Stimulated activated CD8-positive, alpha-beta memory T cell treated with anti-CD3 and anti-CD28 coated beads, Interleukin-2, amount 100 ng/mL, for 1 hour (primary cell): ENCODE results near the gene FBXO17.
"Not testable (repeated sequence)": the region's sequence is repeated elsewhere in the genome, so short reads cannot be mapped to it uniquely, and the experiment has no call there.

Experiments used
- DNase-seq, 2 donors: peaks; one replicate each; pipeline ENCODE4 v3.0.0-alpha.2; 2020; ENCODE audit warnings: low read depth in 2 of 2

The FBXO17 gene

GRCh38 chr19:38975214-38975860 is at the start of gene FBXO17:
TSS of gene FBXO17 (minus strand) at chr19:38975742. CDS start at chr19:38950319, 25,423 bp downstream.
- DNase-seq: no peak

DNA sequence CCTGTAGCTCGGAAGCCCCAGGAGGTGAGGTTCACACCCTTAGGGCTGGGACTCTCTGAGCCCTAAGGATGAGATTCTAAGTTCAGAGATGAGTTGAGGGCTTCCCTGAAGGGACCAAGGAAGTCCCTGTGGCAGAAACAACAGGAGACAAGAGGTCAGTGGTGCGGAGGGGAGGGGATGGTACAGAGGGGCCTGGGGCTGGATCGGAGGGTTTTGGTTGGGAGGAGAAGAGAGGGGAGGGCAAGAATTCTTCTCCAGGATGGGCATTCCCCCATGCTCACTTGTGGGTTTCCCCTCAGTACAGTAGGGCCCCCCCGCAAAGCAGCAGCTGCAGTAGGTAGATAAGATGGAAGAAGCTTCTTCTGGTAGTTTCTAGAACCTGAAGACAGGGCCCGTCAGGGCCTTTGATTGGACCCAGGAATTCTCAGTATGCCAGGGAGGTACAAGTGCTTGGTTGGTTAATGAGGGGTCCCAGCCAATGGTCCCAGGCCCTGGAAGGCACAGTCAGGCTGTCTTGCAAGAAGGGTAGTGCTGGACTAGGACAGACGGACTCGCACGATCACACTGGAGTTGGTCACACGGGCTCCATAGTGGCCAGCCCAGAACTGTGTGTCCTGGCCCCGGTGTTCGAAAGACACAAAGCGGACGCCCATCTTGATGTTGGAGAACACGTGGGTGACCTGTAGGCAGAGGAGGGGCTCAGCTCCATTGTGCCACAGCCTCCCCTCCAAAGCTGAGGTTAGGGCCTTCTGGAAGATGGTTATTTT is 49.5 kb upstream of the FBXO17 start:
- no peak for DNase-seq

DNA sequence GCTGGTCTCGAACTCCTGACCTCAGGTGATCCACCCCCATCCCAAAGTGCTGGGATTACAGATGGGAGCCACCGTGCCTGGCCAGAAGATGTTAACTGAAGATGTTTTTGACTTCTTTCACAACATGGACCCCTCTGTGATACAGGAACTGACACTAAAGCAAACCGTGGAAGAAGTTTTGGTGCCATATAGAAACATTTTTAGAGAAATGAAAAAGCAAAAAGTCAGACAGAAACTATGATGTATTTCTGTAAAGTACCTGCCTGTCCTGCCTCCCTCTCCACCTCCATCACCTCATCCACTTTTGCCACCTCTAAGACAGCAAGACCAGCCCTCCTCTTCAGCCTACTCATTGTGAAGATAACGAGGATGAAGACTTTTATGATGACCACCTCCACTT is 45.5 kb upstream of the FBXO17 start:
- DNase-seq: no peak

DNA sequence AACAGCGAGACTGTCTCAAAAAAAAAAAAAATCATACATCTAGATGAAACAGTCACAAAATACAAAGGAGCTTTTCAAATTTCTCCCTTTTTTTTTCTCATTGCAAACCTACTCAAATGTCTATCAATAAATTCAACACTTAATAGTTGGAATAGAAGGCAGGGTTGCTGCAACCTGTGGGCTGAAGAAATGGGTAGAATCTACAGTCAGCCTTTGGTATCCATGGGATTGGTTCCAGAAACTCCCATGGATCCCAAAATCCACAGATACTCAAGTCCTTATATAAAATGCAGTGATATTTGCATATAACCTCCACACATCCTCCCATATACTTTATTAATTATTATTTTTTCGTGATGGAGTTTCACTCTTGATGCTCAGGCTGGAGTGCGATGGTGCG is 42.1 kb upstream of the FBXO17 start:
- no peak for DNase-seq

DNA sequence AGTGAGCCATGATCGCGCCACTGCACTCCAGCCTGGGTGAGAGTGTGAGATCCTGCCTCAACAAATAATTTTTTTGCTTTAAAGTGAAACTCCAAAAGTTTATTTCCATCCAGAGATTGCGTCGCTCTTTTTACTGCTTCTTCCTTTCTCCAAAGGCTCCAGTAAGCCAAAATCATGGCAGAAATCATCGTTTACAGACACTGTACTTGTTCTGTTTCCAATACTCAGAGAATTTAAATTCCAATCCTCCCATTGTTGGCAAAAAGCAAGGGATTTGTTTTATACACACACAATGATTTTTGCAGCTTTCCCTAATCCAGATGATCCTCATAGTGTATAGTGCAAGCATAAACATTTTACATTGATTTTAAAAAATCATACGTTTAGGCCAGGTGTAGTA is 41.5 kb upstream of the FBXO17 start:
- no peak for DNase-seq

DNA sequence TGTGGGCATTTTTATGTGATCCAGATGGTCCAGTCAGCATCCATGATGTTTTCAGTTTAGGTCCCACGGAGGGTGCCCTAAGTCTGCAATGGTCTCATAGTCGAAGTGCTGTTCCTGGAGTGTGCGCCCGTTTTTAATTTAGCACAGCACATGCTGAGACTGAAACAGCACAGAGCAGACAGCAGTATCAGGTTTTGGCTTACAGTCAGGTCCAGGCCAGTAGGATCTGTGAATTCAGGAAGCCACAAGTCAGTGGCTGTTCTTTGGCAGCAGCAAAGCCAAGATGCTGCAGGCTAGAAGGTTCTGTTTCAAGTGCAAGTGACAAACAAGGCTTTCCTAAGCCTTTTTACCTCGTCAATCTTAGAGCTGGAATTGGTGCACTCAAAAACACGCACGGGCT is 38.5 kb upstream of the FBXO17 start:
- no peak for DNase-seq

- DNase-seq: no peak
Observed at GRCh38 chr19:39009001-39009400, 33.5 kb upstream of the FBXO17 start.

DNA sequence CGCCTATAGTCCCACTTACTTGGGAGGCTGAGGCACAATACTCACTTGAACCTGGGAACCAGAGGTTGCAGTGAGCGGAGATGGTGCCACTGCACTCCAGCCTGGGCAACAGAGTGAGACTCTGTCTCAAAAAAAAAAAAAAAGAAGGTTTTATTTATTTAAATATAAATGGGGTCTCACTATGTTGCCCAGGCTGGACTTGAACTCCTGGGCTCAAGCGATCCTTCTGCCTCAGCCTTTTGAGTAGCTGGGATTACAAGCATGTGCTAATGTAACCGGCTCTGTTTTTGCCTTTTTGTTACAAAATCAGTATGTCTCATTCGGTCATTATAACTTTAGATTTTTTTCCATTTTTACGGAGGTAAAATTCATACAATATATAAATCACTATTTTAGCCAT is 32.6 kb upstream of the FBXO17 start:
- no peak for DNase-seq

- DNase-seq: no peak
Observed at GRCh38 chr19:39007096-39007495, 31.6 kb upstream of the FBXO17 start.

- DNase-seq: no peak
Observed at GRCh38 chr19:39004403-39004802, 28.9 kb upstream of the FBXO17 start.

- DNase-seq: no peak
Observed at GRCh38 chr19:39003796-39004195, 28.3 kb upstream of the FBXO17 start.

DNA sequence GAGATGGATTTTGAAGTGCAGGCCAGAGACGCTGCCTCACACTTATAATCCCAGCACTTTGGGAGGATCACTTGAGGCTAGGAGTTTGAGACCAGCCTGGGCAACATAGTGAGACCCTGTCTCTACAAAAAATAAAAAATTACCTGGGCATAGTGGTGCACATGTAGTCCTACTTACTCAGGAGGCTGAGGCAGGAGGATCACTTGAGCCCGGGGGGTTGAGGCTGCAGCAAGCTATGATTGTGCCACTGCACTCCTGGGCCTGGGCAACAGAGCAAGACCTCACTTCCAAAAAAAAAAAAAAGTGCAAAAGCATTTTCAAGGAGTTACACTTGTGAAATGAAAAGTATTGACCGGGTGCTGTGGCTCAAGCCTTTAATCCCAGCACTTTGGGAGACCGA is 27.6 kb upstream of the FBXO17 start:
- DNase-seq: no peak

DNA sequence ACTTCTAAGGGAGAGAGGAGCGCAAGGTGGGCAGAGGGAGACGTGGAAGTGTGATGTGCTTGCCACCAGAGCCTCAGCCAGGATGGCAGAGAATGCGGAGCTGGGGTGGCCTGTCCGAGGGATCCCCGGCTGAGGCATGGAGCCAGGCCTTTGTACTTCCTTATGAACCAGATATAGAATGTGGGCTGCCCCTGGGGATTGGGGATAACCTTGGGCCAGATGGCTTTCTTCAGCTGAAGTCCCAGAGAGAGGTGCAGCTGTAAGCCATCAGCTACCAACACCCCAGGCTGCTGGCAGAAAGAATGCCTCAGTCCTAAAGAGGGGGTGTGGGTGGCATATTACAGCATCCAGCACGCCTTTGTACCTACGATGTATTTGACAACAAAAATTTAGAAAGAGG is 25.5 kb upstream of the FBXO17 start:
- DNase-seq: no peak

- DNase-seq: not testable (repeated sequence)
Observed at GRCh38 chr19:38997576-38997975, 22.0 kb upstream of the FBXO17 start.

GRCh38 chr19:38993271-38993670 is 17.7 kb upstream of the FBXO17 start:
- no peak for DNase-seq

DNA sequence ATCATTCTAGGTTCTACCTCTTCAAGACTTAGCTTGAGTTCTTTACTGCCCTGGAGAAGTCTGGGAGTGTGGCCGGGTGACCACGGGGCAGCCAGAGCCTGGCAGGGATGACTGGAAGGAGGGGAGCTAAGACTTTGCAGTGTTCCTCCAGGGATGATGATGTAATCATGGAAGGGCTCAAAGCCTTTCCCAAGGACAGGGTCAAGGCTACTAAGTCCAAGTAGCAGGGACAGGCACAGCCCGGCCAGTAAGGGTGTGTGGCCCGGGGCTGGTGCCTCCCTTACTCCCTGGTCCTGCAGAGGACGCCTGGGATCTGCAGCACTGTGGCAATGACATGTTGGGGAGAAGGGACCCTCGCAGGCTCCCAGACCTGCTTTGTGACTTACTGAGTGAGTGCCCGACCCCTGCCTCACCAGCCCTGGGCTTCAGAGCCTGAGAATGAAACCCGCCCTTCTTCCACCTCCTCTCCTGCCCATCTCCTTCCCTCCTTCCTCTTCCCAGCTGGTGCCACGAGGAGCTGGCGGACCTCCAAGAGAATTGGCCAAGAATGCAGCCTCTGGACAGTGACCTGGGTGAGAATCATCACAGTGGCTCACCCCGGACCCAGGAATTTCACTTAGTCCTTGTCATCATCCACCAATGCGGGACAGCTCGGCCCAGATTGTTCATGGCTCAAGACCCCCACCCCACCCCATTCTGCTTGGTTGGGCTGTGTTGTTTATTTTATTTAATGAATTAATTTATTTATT is 15.6 kb upstream of the FBXO17 start:
- DNase-seq: no peak

- DNase-seq: not testable (repeated sequence)
Observed at GRCh38 chr19:38989614-38990013, 14.1 kb upstream of the FBXO17 start.

DNA sequence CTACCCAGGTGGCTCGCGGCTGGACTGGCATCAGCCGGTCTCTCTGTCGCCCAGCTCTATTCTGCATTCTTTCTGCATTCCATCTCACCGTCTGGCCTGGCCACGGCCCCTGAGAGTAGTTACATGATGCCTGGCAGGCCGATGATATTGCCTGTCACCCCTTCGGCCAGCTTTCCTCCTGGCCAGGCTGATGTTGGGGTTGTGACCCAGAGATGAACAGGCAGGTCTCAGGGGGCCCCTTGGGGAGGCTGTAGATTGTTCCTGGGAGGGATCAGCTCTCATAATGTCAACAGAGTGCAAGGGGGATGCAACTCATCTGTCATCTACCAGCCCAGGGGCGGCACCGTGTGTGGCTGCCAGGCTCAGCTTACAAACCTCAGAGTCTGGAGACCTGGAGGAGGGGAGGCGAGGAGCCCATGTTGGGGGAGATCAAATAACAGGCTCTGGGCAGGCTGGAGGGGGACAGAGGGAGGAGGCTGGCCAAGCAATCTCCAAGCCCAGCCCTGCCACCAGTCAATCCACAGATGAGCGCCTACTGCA is 13.6 kb upstream of the FBXO17 start:
- no peak for DNase-seq

DNA sequence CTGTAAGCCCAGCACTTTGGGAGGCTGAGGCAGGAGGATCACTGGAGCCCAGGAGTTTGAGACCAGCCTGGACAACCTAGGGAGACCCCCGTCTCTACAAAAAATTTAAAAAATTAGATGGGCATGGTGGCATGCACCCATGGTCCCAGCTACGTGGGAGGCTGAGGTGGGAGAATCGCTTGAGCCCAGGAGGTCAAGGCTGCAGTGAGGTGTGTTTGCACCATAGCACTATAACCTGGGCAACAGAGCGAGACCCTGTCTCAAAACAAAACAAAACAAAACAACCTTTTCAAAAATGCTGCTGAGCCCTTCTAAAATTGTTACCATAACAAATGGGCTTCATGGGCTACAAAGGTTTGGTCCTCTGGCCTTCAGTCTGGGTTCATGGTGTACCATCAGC is 13.1 kb upstream of the FBXO17 start:
- not testable (repeated sequence) for DNase-seq

GRCh38 chr19:38987745-38988144 is 12.2 kb upstream of the FBXO17 start:
- DNase-seq: not testable (repeated sequence)

- no peak for DNase-seq
Observed at GRCh38 chr19:38985262-38985661, 9.7 kb upstream of the FBXO17 start.

GRCh38 chr19:38980583-38981374 is 5.2 kb upstream of the FBXO17 start:
- no peak for DNase-seq
